GM18873 (cell line): ENCODE results near the gene LEP.

Experiments used
- ATAC-seq: cut with Tn5 transposase; IDR thresholded peaks from one replicate; pipeline ENCODE4 v1.9.1; 2021; ENCODE audit warnings: mild to moderate bottlenecking, moderate library complexity, moderate number of reproducible peaks; ENCODE audit not compliant: unreplicated experiment, low FRiP score

LEP gene

DNA sequence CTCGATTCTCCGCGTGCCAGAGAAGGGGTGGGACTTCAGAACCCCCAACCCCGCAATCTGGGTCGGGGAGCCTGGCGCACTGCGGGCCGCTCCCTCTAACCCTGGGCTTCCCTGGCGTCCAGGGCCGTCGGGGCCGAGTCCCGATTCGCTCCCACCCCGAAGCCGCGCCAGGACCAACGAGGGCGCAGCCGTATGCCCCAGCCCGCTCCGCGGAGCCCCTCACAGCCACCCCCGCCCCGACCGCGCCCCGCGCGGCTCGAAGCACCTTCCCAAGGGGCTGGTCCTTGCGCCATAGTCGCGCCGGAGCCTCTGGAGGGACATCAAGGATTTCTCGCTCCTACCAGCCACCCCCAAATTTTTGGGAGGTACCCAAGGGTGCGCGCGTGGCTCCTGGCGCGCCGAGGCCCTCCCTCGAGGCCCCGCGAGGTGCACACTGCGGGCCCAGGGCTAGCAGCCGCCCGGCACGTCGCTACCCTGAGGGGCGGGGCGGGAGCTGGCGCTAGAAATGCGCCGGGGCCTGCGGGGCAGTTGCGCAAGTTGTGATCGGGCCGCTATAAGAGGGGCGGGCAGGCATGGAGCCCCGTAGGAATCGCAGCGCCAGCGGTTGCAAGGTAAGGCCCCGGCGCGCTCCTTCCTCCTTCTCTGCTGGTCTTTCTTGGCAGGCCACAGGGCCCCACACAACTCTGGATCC, at the start of gene LEP:
Gene LEP (plus strand): TSS at position 583 of the 691 bp plus-strand sequence. CDS start 10,741 bp downstream, outside the sequence.
- ATAC-seq, result no peak

DNA sequence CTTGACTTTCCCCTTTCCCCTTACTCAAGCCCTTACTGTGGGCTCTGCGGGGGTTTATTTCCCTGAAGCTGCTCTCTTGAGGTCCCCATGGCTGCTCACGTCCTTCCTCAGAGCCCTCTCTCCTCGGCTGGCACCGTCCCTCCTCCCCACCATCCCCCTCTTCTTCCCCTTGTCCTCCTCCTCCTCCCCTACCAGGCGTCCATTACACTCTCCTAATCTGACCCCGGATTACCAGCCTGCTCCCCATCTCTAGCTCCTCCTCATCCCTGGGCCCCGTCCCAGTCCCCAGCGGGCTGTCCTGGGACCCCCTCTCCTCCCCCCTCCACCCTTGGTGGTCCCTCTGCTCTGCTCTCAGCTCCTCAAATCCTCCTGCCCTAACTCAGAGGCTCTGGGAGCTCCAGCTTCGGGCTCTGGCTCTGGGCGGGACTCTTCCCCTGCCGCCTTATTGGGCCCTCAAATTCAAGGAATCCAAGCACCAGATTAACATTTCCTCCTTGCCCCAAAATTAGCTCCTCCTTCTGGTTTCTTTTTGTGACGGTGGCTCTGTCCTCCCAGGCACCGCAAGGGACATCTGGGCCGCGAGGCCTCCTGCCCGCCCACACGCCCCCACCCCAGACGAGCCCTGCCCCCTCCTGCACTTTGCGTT, 48.5 kb upstream of the LEP start:
- ATAC-seq, result no peak

DNA sequence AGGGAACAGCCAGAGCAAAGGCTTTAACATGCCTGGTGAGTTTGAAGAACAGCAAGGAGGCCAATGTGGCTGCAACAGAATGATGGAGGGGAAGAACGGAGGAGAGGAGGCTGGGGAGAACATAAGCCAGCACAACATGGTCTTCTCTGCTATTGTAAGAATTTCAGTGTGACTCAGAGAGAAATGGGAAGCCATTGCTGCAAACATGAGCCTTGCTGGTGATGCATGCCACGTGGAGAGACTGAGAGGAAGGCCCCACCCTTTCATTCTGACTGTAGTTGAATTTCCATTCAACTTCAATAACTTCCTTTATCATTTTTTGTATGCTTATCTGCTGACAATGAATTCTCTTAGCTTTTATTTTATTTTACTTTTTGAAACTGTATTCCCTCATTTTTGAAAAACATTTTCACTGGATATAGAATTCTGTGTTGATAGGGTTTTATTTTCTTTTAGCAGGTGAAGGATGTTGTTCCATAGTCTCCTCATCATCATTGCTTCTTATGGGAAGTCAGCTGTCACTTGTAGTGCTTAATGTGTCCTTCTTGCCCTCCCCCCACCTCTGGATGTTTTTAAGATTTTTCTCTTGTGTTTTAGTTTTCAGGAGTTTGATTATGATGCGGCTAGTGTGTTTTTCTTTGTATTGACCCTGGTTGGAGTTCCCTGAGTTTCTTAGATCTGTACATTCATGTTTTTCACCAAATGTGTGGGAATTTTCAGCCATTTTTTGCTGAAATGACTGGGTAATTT, 46.4 kb upstream of the LEP start:
- ATAC-seq, result no peak

- ATAC-seq, result no peak
Measured at GRCh38 chr7:128197589-128197988, 43.5 kb upstream of the LEP start.

DNA sequence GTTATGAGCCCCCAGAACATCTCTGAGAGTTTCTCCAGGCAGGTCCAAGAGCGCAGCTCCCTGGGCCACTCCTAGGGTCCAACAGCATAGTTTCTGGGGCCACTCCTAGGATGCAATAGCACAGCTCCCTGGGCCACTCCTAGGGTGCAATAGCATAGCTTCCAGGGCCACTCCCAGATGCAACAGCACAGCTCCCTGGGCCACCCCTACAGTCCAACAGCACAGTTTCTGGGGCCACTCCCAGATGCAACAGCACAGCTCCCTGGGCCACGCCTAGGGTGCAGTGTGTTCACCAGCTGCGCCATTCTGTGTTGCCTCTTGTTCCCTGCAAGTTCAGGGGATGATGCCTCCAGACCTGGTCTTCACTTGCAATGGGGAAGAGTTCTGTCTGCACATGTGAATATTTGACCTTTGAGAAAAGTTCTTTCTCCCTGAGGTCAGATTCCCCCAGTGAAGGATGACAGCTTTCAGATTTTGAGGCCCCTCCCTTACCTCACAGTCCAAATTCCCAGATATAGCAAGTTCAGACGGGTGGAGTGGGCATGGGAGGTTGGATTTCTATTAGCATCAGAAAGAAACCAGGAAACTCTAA, 43.0 kb upstream of the LEP start:
- ATAC-seq, result no peak

DNA sequence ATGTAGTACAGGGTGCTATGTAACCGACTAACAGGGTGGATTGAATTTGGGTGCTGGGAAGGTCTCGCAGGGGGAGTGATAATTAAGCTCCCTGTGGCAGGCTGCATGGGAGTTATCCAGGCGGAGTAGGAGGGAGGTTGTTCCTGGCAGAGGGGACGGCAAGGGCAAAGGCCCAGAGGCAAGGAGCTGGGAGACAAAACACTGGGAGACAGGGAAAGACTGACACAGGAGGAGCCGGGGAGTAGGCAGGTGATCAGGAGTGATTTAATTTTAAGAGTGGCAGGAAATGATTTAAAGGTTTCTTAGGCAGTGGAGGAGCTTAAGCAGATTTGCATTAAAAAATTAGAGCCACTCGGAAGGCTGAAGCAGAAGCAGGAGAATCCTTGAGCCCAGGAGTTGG, 40.7 kb upstream of the LEP start:
- ATAC-seq, result no peak

GRCh38 chr7:128201067-128201689, 39.9 kb upstream of the LEP start:
- no peak for ATAC-seq

DNA sequence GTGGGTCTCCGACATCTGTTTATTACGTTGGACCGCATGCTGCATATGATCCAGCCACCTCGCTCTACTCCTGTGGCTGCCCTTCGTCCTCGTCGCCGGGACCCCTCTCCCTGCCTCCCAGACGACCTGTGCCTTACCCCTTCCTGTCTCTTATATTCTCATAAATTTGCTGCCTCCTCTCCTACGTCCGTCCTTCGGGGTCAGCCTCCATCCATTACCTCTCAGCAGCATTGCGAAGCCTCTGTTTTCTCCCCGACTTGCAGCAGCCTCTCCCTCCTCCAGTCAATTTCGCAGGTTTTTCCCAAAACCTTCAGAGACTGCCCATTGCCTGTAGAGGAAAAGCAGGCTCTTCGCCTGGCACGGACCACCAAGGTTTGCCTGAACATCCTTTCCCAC, 39.4 kb upstream of the LEP start:
- ATAC-seq, result no peak

- no peak for ATAC-seq
Measured at GRCh38 chr7:128202287-128202957, 38.7 kb upstream of the LEP start.

GRCh38 chr7:128203047-128203491, 38.0 kb upstream of the LEP start:
- ATAC-seq, result no peak

GRCh38 chr7:128203710-128204214, 37.3 kb upstream of the LEP start:
- no peak for ATAC-seq

- ATAC-seq, result no peak
Measured at GRCh38 chr7:128204455-128204854, 36.6 kb upstream of the LEP start.

- no peak for ATAC-seq
Measured at GRCh38 chr7:128205068-128205467, 36.0 kb upstream of the LEP start.

- ATAC-seq, result no peak
Measured at GRCh38 chr7:128206017-128206746, 34.9 kb upstream of the LEP start.

DNA sequence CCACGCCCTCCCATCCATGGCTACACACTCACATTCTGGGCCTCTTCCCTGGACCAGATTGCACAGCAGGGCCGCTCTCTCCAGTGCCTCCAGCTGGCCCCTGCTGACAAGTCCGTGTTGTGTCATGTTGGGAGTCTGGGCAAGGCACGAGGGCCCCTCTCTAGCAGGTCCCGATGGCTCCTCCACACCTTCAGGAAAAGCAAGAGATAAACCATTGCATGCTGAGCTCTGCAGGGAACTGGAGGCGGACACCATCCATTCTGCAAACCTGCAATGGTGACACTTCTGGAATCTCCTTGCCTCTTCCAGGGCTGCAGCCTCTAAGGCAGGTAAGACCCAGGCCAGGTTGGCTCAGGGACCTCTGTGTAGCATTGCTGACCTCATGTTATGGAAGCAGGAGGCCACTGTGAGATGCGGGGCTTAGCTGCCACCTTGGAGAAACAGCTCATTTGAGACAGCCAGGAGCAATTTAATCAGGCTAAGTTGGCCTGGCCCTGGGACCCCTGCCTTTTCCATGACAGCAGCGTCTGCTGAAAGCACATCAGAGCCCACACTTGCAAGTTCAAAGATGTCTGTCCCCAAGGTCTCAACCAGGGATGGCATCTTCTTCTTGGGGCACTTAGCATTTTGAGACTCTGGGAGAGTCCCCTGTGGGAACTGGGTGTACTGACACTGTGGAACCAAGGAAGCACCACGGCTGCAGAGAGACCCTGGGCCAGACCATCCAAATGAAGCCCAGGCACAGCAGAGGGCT, 34.2 kb upstream of the LEP start:
- no peak for ATAC-seq

GRCh38 chr7:128207609-128208008, 33.5 kb upstream of the LEP start:
- ATAC-seq, result no peak

GRCh38 chr7:128209229-128210035, 31.6 kb upstream of the LEP start:
- ATAC-seq, result peak; percentile 53

DNA sequence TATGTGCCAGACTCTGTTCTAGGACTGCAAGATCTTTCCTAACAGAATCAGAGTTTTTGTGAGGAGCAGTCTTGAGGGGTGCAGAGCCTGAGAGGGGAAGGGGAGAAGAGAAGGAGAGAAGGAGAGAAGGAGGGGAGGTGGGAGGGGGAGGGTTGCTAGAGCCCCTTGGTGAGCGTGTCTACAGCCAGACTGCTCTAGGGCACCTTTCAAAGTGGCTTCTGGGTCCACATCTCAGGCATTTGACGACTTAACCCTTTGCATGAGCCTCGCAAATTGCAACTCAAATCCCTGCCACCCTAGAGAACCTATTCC, 31.1 kb upstream of the LEP start:
- ATAC-seq, result no peak
